Heart right ventricle (tissue), 16 donors: ENCODE data around the gene ADAM12. TPM values are rescaled to one million over a fixed set of nuclear protein-coding genes. Genes with fewer than 3 reads are reported as not detected.

ENCODE experiments used
- ATAC-seq, 8 donors: fragments of 200-7000 bp; cut with Tn5 transposase; one replicate each; pipeline ENCODE4 v1.9.1; 2020; ENCODE audit warnings: mild to moderate bottlenecking in 8 of 8, moderate library complexity in 8 of 8, moderate number of reproducible peaks in 1 of 8
- DNase-seq, 2 donors: peaks; one replicate each; pipeline ENCODE4 v3.0.0-alpha.2; 2020
- H3K27ac ChIP-seq, 10 donors: fragments of 200-600 bp; sonication (generic) in 2 of 10; one replicate each; pipeline versions ENCODE4 v1.5.0 to v1.8.0; 2020 to 2022; ENCODE audit warnings: mild to moderate bottlenecking in 3 of 10
- H3K27me3 ChIP-seq, 7 donors: fragments of 200-600 bp; one replicate each; pipeline ENCODE4 v1.8.0; 2021 to 2022; ENCODE audit warnings: mild to moderate bottlenecking in 2 of 7
- H3K36me3 ChIP-seq, 9 donors: fragments of 200-600 bp; sonication (generic) in 1 of 9; one replicate each; pipeline versions ENCODE4 v1.5.0 to v1.8.0; 2020 to 2022; ENCODE audit warnings: mild to moderate bottlenecking in 2 of 9
- H3K4me1 ChIP-seq, 9 donors: fragments of 200-600 bp; sonication (generic) in 1 of 9; one replicate each; pipeline versions ENCODE4 v1.5.0 to v1.8.0; 2020 to 2022; ENCODE audit warnings: mild to moderate bottlenecking in 4 of 9
- H3K4me3 ChIP-seq, 10 donors: fragments of 200-600 bp; sonication (generic) in 2 of 10; one replicate each; pipeline versions ENCODE4 v1.5.0 to v1.8.0; 2020 to 2022; ENCODE audit warnings: mild to moderate bottlenecking in 7 of 10, moderate library complexity in 2 of 10
- H3K9me3 ChIP-seq, 11 donors: fragments of 200-600 bp in 10 of 11; sonication (generic) in 2 of 11; one replicate each; pipeline versions ENCODE4 v1.5.0 to v1.8.0; 2013 to 2022; ENCODE audit warnings: mild to moderate bottlenecking in 2 of 11, control low read depth in 1 of 11, moderate library complexity in 1 of 11
- CTCF ChIP-seq, 9 donors: fragments of 200-600 bp; sonication (generic) in 2 of 9; IDR thresholded peaks; one replicate each; pipeline versions ENCODE4 v1.5.0 to v1.8.0; 2021 to 2022; ENCODE audit warnings: antibody characterized with exemption in 9 of 9, mild to moderate bottlenecking in 5 of 9, moderate library complexity in 1 of 9
- WGBS, 2 donors: extraction: QIAGEN DNeasy Blood & Tissue Kit; methylation state at CpG; one replicate each; pipeline ENCODE4 v1.1.7; 2013; ENCODE audit warnings: inconsistent platforms in 1 of 2; 5-methylcytosine and 5-hydroxymethylcytosine counted together
- intact Hi-C, 10 donors: fragments of 100-400 bp; cut with DNase I; formaldehyde crosslinking; loops; one replicate each; pipeline versions ENCODE4 v1.11.1 to v1.14.2; 2022
- polyA plus RNA-seq, 2 donors: library from polyadenylated mRNA; stranded (reverse); fragments of 200-250 nt; gene quantifications; one replicate each; pipeline ENCODE4 v1.2.3, GENCODE V29; 2013
- total RNA-seq, 10 donors: library from RNA; stranded (reverse); fragmentation: NEBNext Ultra II Directional in 3 of 10; extraction: Animal tissue kit (Norgen Biotek cat#: 25700) in 3 of 10; gene quantifications; one replicate each; pipeline versions ENCODE4 v1.2.1 to v1.2.4, GENCODE V29; 2021 to 2023
- donor health status: Arrhythmogenic right ventricular cardiomyopathy.
- donor health status: ischemic (EF 13 %, LVEDD 7.1; RV severe dilation, severe dysfunction).
- donor health status: healthy with polysubstance abuse.
- donor health status: DM: no; HTN: yes; CAD: no.
- donor health status: DM: no; HTN: no; CAD: no.
- donor health status: ischemic (EF 25% LVEDD 6.9; RV normal size, moderate dysfunction).
- donor health status: ischemic (EF 25% LVEDD 5.7; RV mildly dilated, moderate dysfunction).
- donor health status: healthy.
- donor health status: DM: yes; HTN: yes; CAD: no.
- donor health status: Ischemic cardiomyopathy.
- donor health status: ischemic (EF 35%, LVEDD 5.7; RV mildly dilated, moderate dysfunction).
- donor health status: nonischemic (EF 11% LVEDD 7.7; RV severe dilation, severe dysfunction).
- donor health status: DM: yes; HTN: yes; CAD: no.
- donor health status: PGD.
- donor health status: ischemic (EF 29% LVEDD 5.4; RV normal size, mild dysfunction).
- donor health status: nonischemic (EF 23%, LVEDD 6.1; RV moderate dilation, normal function).

ADAM12 gene
- total and polyA plus RNA-seq, 12 donors = 0.07 to 6.9 (median 0.47) TPM

DNA sequence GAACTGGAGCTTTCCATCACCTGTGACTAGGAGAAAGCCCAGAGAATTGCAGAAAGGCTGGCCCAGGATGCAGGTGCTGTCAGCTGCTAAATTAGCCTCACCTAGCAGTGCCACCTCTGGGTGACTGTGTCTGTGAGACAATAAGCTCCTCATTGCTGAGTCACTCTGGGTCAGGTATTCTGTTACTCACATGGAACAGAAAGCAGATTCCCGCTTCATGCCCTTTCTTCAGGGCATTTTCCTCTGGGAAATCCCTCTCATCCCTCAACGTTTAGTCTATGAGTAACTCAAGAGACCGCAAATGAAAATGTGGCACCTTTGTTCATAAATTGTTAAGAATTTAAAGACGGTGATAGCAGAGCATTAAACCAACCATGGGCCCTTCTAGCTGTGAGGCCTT, 184.0 kb downstream of the ADAM12 start:
- no peak for ATAC-seq

DNA sequence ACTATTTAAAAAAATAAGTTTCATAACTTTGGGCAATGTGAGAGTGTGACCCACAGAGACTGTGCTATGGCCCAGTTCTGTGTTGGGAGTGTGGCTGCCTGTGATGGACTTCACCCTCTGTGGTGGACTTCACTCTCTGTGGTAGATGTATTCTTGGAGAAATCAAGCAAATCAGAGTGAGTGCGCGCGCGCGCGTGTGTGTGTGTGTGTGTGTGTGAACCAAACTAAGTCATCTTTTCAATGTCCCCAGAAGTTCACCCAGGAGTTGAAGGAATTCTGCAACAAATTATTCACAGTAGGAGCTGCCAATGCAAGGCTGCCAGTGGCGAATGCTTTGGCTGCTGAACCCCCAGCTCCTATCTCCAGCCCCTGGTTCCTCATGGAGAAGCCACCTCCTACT, 184.5 kb downstream of the ADAM12 start:
- intact Hi-C loops = no loop called here
- ATAC-seq (no peak), DNase-seq (no peak)
- Histone ChIP-seq H3K4me3 (no peak overlapping the region), H3K27ac (no peak overlapping the region), H3K9me3 (no peaks in the 10 kb centered on the region), H3K4me1 (peaks cover 0 to 9% (median 4%) of the 10 kb centered on the region in 9 donors), H3K36me3 (no peaks in the 10 kb centered on the region), H3K27me3 (peaks cover 0 to 3% (median 0%) of the 10 kb centered on the region in 7 donors)
- 96 to 97% methylated on average over 7 of the region's 7 CpGs for WGBS, 2 donors
- TF ChIP-seq CTCF (IDR thresholded peaks at IDR 0.05) = no peak

More for the DNA sequence above, 184.0 kb downstream of the ADAM12 start:
- Histone ChIP-seq H3K27ac (no peak overlapping the region), H3K27me3 (peaks cover 0 to 3% (median 0%) of the 10 kb centered on the region in 7 donors), H3K9me3 (no peaks in the 10 kb centered on the region), H3K4me1 (peaks cover 0 to 14% (median 8%) of the 10 kb centered on the region in 9 donors), H3K36me3 (no peaks in the 10 kb centered on the region), H3K4me3 (no peak overlapping the region)
- intact Hi-C loops = no loop called here
- 87 to 94% methylated on average over 4 of the region's 4 CpGs for WGBS, 2 donors
- DNase-seq = no peak
- TF ChIP-seq CTCF (IDR thresholded peaks at IDR 0.05) = no peak

DNA sequence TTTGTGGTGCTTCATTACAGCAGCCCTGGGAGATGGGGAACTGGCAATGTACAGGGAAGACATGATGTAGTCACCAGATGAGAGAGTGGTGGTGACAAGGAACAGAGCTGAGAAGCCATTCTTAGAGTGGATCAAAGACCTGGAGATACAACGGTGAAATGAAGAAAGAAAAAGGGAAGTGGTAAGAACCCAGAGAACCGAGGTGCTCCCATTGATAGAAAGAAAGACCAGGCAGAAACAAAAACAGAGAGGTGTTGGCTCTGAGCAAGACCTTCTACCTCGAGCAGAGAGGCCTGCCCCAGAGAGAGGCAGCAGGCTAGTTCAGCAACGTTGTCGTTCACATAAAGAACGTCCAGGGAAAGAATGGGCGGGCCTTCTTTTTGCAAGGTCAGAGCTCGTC, 186.7 kb downstream of the ADAM12 start:
- no peak overlapping the region for H3K4me3 ChIP-seq
- no peaks in the 10 kb centered on the region for H3K36me3 ChIP-seq
- no peaks in the 10 kb centered on the region for H3K9me3 ChIP-seq
- WGBS, 2 donors = 78 to 82% methylated on average over 8 of the region's 8 CpGs
- H3K27me3 ChIP-seq = peaks cover 0 to 3% (median 0%) of the 10 kb centered on the region in 7 donors
- no peak overlapping the region for H3K27ac ChIP-seq
- ATAC-seq (no peak), DNase-seq (no peak)
- TF ChIP-seq CTCF (IDR thresholded peaks at IDR 0.05) = no peak
- intact Hi-C loops = no loop called here
- H3K4me1 ChIP-seq = no peaks in the 10 kb centered on the region

- H3K4me3 ChIP-seq = no peak overlapping the region
- ATAC-seq = no peak
- no peak for TF ChIP-seq CTCF (IDR thresholded peaks at IDR 0.05)
- no peaks in the 10 kb centered on the region for H3K27me3 ChIP-seq
- 84 to 89% methylated on average over 13 of the region's 13 CpGs for WGBS, 2 donors
- intact Hi-C loops = no loop called here
- H3K27ac ChIP-seq = no peak overlapping the region
- DNase-seq = no peak
- H3K9me3 ChIP-seq = no peaks in the 10 kb centered on the region
- no peaks in the 10 kb centered on the region for H3K4me1 ChIP-seq
- no peaks in the 10 kb centered on the region for H3K36me3 ChIP-seq
These were observed 188.9 kb downstream of the ADAM12 start for GRCh38 chr10:126199221-126199998.
